Panc1 (cell line): ENCODE measurements around the gene CACFD1.

Experiments
- CTCF ChIP-seq: fragments of 450-650 bp; IDR thresholded peaks from 2 replicates; pipeline ENCODE4 v1.5.1; 2017; ENCODE audit warnings: mild to moderate bottlenecking
- POLR2AphosphoS5 ChIP-seq: IDR thresholded peaks from 2 replicates; pipeline ENCODE4 v1.6.1; 2012; ENCODE audit warnings: mild to moderate bottlenecking, low read depth, low read length, moderate library complexity
- SIN3A ChIP-seq: IDR thresholded peaks from 2 replicates; pipeline ENCODE4 v1.6.1; 2012; ENCODE audit warnings: low read depth, mild to moderate bottlenecking, low read length, moderate library complexity, borderline replicate concordance; ENCODE audit not compliant: insufficient read depth
- TCF7L2 ChIP-seq: IDR thresholded peaks from 2 replicates; pipeline ENCODE4 v1.6.1; 2011; ENCODE audit warnings: mild to moderate bottlenecking, low read depth, low read length, inconsistent platforms
- TF ChIP-seq, protein P1 (sequence below), 2 experiments: IDR thresholded peaks; 2 replicates each; pipeline ENCODE4 v1.6.1; 2011 to 2012; ENCODE audit warnings: low read depth in 2 of 2, control low read depth in 1 of 2, low read length in 1 of 2, mild to moderate bottlenecking in 1 of 2, moderate library complexity in 1 of 2; ENCODE audit not compliant: insufficient read depth in 1 of 2

- TF ChIP-seq CTCF (no peak), POLR2AphosphoS5 (no peak), TCF7L2 (no peak), SIN3A (no peak)
- TF ChIP-seq, protein P1, sequence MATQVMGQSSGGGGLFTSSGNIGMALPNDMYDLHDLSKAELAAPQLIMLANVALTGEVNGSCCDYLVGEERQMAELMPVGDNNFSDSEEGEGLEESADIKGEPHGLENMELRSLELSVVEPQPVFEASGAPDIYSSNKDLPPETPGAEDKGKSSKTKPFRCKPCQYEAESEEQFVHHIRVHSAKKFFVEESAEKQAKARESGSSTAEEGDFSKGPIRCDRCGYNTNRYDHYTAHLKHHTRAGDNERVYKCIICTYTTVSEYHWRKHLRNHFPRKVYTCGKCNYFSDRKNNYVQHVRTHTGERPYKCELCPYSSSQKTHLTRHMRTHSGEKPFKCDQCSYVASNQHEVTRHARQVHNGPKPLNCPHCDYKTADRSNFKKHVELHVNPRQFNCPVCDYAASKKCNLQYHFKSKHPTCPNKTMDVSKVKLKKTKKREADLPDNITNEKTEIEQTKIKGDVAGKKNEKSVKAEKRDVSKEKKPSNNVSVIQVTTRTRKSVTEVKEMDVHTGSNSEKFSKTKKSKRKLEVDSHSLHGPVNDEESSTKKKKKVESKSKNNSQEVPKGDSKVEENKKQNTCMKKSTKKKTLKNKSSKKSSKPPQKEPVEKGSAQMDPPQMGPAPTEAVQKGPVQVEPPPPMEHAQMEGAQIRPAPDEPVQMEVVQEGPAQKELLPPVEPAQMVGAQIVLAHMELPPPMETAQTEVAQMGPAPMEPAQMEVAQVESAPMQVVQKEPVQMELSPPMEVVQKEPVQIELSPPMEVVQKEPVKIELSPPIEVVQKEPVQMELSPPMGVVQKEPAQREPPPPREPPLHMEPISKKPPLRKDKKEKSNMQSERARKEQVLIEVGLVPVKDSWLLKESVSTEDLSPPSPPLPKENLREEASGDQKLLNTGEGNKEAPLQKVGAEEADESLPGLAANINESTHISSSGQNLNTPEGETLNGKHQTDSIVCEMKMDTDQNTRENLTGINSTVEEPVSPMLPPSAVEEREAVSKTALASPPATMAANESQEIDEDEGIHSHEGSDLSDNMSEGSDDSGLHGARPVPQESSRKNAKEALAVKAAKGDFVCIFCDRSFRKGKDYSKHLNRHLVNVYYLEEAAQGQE (IDR thresholded peaks at IDR 0.05; ENCODE audit: insufficient read depth in 1 of 2, low read depth in 2 of 2, low read length in 1 of 2), result no peak
Measured at GRCh38 chr9:133509179-133510083, 49.7 kb downstream of the CACFD1 start.
